Measurements from ENCODE around the gene NFXL1. TPM values are rescaled to one million over a fixed set of nuclear protein-coding genes. Genes with fewer than 3 reads are reported as not detected.

NFXL1 gene
- total RNA-seq, 2 experiments from 2014 or later, result 9.0 to 9.9 TPM

DNA sequence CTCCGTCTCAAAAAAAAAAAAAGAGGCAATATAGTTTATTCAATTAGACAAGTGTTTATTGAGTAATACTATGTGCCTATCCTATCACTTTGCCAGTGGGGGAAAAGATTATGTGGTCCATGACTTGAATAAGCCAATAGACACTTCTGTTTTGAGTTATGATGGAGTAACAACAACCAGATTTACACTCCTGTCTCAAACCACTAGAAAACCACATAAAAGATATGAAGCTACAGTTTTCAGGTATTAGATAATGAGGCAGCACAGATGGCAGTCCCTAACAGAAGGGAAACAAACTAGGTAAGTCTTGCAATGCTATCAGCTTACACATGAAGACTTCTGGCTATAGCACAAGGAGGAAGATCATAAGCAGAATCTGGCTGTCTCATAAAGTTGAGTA, 22.5 kb downstream of the NFXL1 start:
- DNase-seq (peak in 1 of 14 experiments; percentile 1), ATAC-seq (ENCODE audit: poor library complexity) (peak; percentile 46)
- ChIA-PET POLR2A (interaction anchor here (1.2 kb wide), 1 partner anchor 22 kb away, joined by 5 read pairs; the partner anchor contains the start of gene NFXL1), CTCF (interaction anchor here (1.4 kb wide), 1 partner anchor 12 kb away, joined by 6 read pairs; no protein-coding TSS in a partner anchor)
- H3K27ac ChIP-seq (ENCODE audit: low read depth in 1 of 2, low read length in 2 of 2), result no peak overlapping the region
- no peak overlapping the region for H3K4me3 ChIP-seq (ENCODE audit: low read length)
- Mint-ChIP-seq H3K4me1 (ENCODE audit: low read depth) (peaks cover 14% of the 10 kb centered on the region), H3K27me3 (no peaks in the 10 kb centered on the region), H3K36me3 (ENCODE audit: low read depth) (peaks cover 92% of the 10 kb centered on the region), H3K4me3 (no peak overlapping the region), H3K27ac (no peak overlapping the region), H3K9me3 (no peaks in the 10 kb centered on the region)
- no peaks in the 10 kb centered on the region for H3K4me1 ChIP-seq (ENCODE audit: insufficient read depth, low read length)
- H3K9me3 ChIP-seq (ENCODE audit: control insufficient read depth in 1 of 2, insufficient read depth in 1 of 2, low read length in 2 of 2), result no peaks in the 10 kb centered on the region
- no peaks in the 10 kb centered on the region for H3K27me3 ChIP-seq (ENCODE audit: control insufficient read depth in 1 of 2, insufficient read depth in 2 of 2, low read length in 2 of 2)
- TF ChIP-seq, protein P1, sequence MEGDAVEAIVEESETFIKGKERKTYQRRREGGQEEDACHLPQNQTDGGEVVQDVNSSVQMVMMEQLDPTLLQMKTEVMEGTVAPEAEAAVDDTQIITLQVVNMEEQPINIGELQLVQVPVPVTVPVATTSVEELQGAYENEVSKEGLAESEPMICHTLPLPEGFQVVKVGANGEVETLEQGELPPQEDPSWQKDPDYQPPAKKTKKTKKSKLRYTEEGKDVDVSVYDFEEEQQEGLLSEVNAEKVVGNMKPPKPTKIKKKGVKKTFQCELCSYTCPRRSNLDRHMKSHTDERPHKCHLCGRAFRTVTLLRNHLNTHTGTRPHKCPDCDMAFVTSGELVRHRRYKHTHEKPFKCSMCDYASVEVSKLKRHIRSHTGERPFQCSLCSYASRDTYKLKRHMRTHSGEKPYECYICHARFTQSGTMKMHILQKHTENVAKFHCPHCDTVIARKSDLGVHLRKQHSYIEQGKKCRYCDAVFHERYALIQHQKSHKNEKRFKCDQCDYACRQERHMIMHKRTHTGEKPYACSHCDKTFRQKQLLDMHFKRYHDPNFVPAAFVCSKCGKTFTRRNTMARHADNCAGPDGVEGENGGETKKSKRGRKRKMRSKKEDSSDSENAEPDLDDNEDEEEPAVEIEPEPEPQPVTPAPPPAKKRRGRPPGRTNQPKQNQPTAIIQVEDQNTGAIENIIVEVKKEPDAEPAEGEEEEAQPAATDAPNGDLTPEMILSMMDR (IDR thresholded peaks at IDR 0.05), result no peak
- peaks cover 54% of the 10 kb centered on the region for H3K36me3 ChIP-seq (ENCODE audit: insufficient read depth, low read length)
- intact Hi-C loops (cut with DNase I, micrococcal nuclease), result no loop called here

DNA sequence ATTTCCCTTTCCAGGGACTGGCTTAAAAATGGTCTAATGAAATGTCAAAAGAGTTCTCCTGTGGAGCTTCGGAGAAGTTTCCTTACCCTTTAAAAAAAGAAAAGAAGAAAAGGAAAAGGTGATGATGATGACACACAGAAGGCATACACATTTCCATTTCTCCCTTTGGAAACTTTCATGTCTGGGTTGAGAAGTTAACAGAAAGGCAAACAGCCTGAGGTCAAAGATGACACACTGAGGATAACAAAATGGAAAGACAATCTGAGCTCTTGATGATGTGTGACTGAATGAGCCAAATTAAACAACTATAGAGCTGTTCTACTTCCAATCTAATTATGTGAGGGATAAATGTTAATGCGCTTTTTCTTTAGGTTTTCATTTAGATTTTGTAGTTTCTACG, 32.2 kb downstream of the NFXL1 start:
- H3K9me3 ChIP-seq (ENCODE audit: control insufficient read depth in 1 of 2, insufficient read depth in 1 of 2, low read length in 2 of 2), result no peaks in the 10 kb centered on the region
- H3K4me1 ChIP-seq (ENCODE audit: insufficient read depth, low read length), result no peaks in the 10 kb centered on the region
- TF ChIP-seq, protein P1 (IDR thresholded peaks at IDR 0.05), result no peak
- DNase-seq (no peak), ATAC-seq (ENCODE audit: poor library complexity) (no peak)
- no peak overlapping the region for H3K27ac ChIP-seq (ENCODE audit: low read depth in 1 of 2, low read length in 2 of 2)
- H3K4me3 Mint-ChIP-seq, result no peak overlapping the region
- no peaks in the 10 kb centered on the region for H3K27me3 ChIP-seq (ENCODE audit: control insufficient read depth in 1 of 2, insufficient read depth in 2 of 2, low read length in 2 of 2)
- H3K27me3 Mint-ChIP-seq, result no peaks in the 10 kb centered on the region
- peaks cover 87% of the 10 kb centered on the region for H3K36me3 Mint-ChIP-seq (ENCODE audit: low read depth)
- H3K4me3 ChIP-seq (ENCODE audit: low read length), result no peak overlapping the region
- ChIA-PET CTCF (no interaction called here), POLR2A (no interaction called here)
- H3K9me3 Mint-ChIP-seq, result no peaks in the 10 kb centered on the region
- intact Hi-C loops (cut with DNase I, micrococcal nuclease), result no loop called here
- H3K27ac Mint-ChIP-seq, result no peak overlapping the region
- H3K36me3 ChIP-seq (ENCODE audit: insufficient read depth, low read length), result peaks cover 59% of the 10 kb centered on the region
- no peaks in the 10 kb centered on the region for H3K4me1 Mint-ChIP-seq (ENCODE audit: low read depth)

DNA sequence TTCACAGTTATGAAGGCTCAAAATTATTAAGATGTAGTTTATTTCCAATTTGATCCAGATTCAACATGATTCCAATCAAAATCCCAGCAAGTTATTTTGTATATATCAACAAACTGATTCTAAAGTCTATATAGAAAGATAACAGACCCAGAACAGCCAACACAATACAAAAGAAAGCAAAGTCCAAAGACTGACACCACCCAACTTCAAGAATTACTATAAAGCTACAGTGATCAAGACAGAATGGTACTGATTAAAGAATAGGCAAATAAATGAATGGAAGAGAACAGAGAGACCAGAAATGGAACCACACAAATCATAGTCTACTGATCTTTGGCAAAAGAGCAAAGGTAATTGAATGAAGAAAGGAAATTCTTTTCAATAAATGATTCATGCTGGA, 34.9 kb downstream of the NFXL1 start:
- H3K9me3 ChIP-seq (ENCODE audit: control insufficient read depth in 1 of 2, insufficient read depth in 1 of 2, low read length in 2 of 2), result no peaks in the 10 kb centered on the region
- H3K4me1 ChIP-seq (ENCODE audit: insufficient read depth, low read length), result no peaks in the 10 kb centered on the region
- H3K27me3 ChIP-seq (ENCODE audit: control insufficient read depth in 1 of 2, insufficient read depth in 2 of 2, low read length in 2 of 2), result no peaks in the 10 kb centered on the region
- H3K4me1 Mint-ChIP-seq (ENCODE audit: low read depth), result peaks cover 1% of the 10 kb centered on the region
- H3K9me3 Mint-ChIP-seq, result no peaks in the 10 kb centered on the region
- DNase-seq (no peak), ATAC-seq (ENCODE audit: poor library complexity) (no peak)
- H3K4me3 ChIP-seq (ENCODE audit: low read length), result no peak overlapping the region
- ChIA-PET CTCF (interaction anchor here (1.2 kb wide), 1 partner anchor 24 kb away, joined by 4 read pairs; no protein-coding TSS in a partner anchor), POLR2A (no interaction called here)
- TF ChIP-seq, protein P1 (IDR thresholded peaks at IDR 0.05), result no peak
- no peaks in the 10 kb centered on the region for H3K27me3 Mint-ChIP-seq
- H3K4me3 Mint-ChIP-seq, result no peak overlapping the region
- H3K36me3 ChIP-seq (ENCODE audit: insufficient read depth, low read length), result peaks cover 59% of the 10 kb centered on the region
- no peak overlapping the region for H3K27ac Mint-ChIP-seq
- no peak overlapping the region for H3K27ac ChIP-seq (ENCODE audit: low read depth in 1 of 2, low read length in 2 of 2)
- intact Hi-C loops (cut with DNase I, micrococcal nuclease), result no loop called here
- peaks cover 88% of the 10 kb centered on the region for H3K36me3 Mint-ChIP-seq (ENCODE audit: low read depth)

Data from CD4-positive, alpha-beta T cell (primary cell).